GM19372 (cell line): ENCODE measurements around the gene KRT26.
"Not testable (repeated sequence)": the region's sequence is repeated elsewhere in the genome, so short reads cannot be mapped to it uniquely, and the experiment has no call there.

Experiments
- ATAC-seq: cut with Tn5 transposase; IDR thresholded peaks from one replicate; pipeline ENCODE4 v1.9.1; 2021; ENCODE audit warnings: mild to moderate bottlenecking, low read depth, moderate library complexity; ENCODE audit not compliant: unreplicated experiment

The KRT26 gene, protein sequence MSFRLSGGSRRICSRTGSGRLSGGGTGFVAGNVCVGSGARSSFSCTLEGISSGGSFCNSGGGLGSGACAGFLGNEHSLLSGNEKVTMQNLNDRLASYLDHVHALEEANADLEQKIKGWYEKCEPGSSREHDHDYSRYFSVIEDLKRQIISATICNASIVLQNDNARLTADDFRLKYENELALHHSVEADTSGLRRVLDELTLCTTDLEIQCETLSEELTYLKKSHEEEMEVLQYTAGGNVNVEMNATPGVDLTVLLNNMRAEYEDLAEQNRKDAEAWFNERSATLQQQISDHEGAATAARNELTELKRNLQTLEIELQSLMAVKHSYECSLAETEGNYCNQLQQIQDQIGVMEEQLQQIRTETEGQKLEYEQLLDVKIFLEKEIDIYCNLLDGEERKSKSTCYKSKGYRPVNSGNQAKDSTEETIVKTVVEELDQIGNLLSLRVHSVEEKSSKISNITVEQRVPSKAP

GRCh38 chr17:40772101-40772500 is at the start of gene KRT26:
TSS of gene KRT26 (minus strand) at chr17:40772201. CDS start at chr17:40772113, 88 bp downstream.
- no peak for ATAC-seq

GRCh38 chr17:40821536-40821935 is 49.5 kb upstream of the KRT26 start:
- ATAC-seq = no peak

DNA sequence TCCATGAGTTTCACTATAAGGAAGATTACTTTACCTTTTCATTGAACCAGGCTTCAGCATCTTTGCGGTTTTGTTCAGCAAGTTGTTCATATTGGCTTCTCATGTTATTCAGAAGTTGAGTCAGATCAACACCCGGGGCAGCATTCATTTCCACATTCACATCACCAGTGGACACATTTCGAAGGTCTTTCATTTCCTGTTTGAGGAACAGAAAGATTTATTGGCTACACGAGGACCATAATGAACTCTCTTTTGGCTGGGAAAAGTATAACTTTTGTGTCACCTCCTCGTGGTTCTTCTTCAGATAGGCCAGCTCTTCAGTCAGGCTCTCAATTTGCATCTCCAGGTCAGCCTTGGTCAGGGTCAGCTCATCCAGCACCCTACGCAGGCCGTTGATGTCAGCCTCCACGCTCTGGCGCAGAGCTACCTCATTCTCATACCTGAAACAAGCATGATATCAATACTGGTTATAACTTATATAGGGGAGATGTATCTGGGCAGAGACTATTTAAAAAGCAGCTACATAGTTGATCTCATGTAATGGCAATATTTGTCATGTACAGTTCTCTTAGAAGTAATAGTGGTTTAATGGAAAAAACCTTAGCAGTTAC is 48.3 kb upstream of the KRT26 start:
- no peak for ATAC-seq

GRCh38 chr17:40819528-40820125 is 47.6 kb upstream of the KRT26 start:
- no peak for ATAC-seq

DNA sequence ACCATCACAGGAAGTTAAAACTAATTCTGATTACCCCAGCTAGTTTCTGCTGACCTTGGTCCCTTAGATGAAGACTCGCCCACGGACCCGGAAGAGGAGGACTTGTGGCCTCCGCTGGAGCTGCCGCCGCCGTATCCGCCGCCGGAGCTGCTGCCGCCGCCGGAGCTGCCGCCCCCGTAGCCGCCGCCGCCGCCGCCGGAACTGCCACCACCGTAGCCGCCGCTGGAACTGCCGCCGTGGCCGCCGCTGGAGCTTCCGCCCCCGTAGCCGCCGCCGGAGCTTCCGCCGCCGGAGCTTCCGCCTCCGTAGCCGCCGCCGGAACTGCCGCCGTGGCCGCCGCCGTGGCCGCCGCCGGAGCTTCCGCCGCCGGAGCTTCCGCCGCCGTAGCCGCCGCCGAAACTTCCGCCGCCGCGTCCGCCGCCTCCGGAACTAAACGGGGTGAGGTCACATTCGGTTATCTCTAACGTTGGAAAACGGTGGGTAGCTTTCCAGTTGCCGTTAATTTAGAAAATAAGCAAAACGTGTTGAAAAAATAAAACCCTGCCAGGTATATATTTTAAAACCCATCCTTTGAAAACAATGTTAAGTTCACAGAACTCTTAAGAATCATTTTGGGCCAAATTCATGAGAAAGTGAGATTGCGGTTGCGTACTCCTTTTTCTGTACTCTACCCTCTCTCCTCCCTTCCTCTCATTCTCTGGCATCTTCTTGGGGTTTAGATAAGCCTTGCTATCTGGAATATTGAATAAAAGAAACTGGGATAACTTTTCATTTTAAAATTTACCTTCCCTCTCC is 46.9 kb upstream of the KRT26 start:
- ATAC-seq = peak; percentile 83

DNA sequence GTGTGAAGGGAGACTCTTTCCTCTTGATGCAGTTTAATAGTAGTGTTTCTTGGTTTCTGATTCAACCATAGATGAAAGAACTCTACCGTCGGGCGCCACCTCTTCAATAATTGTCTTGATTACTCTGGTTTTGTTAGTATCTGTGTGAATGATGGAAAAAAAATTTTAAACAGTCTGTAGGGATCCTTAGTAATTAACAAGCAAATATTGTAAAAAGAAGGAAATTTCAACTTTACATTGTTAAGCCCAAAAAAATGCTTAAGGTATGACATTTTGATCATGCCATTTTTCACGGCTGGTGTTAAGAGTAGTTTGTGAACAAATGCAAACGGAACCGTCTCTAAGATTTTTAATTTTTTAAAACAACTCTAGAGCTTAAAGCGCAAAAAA is 46.3 kb upstream of the KRT26 start:
- ATAC-seq = no peak

DNA sequence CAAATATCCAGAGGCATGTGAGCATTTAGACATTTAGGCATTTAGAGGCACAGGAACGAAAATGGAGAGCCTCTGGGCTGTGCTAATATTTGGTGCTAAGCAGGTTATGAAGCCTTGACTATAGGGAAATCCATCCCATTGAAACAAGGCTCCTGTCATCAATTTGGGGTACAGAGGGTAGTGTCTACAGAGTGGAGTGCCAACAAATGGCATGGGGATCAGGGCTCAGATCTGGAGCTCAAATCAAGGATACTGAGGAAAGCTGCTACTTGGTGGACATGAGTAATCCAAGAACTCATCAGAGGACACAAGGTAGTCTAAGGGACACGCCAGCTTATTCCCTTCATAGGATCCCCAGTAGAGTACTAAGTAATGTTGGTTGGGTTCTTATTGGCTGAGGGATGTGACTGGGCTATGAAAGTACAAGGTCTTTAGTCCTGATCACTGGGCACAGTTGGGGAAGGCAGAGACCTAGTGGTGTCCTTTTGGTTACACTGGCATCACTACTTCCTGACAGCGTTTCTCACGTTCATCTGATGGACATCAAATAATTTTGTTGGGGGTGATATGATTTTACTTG is 45.2 kb upstream of the KRT26 start:
- no peak for ATAC-seq

- no peak for ATAC-seq
These were observed 44.6 kb upstream of the KRT26 start for GRCh38 chr17:40816569-40816968.

DNA sequence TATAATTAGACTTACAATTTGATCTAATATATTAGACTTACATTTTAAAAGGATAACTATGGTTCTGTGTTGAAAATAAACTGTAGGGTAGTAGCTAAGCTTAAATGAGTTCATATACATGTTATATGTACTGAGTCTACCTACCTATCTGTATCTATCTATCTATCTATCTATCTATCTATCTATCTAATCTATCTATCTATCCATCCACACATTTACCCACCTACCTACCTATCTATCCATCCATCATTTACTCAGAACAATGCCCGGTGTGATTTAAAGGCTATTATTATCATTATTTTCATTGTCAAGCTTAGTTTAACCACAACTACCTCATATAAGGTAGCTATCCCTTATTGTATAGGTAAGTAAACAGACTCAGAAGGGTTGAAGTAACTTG is 43.4 kb upstream of the KRT26 start:
- ATAC-seq = no peak

DNA sequence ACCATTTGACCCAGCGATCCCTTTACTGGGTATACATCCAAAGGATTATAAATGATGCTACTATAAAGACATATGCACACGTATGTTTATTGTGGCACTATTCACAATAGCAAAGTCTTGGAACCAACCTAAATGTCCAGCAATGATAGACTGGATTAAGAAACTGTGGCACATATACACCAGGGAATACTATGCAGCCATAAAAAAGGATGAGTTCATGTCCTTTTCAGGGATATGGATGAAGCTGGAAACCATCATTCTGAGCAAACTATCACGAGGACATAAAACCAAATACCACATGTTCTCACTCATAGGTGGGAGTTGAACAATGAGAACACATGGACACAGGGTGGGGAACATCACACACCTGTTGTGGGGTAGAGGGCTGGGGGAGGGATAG is 42.7 kb upstream of the KRT26 start:
- not testable (repeated sequence) for ATAC-seq

- no peak for ATAC-seq
These were observed 41.8 kb upstream of the KRT26 start for GRCh38 chr17:40813804-40814203.

DNA sequence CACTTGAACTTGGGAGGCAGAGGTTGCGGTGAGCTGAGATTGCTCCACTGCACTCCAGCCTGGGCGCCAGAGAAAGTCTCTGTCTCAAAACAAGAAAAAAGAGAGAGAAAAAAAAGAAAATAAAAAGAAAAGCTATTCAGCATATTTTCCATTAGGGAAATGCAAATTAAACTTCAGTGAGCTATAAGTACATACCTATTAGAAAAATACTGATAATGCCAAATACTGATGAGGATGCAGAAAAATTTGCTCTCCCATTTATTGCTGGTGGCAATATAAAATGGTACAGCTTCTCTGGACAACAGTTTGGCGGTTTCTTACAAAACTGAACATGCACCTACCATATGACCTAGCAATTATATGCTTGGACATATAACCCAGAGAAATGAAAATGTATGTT is 40.6 kb upstream of the KRT26 start:
- ATAC-seq = no peak

DNA sequence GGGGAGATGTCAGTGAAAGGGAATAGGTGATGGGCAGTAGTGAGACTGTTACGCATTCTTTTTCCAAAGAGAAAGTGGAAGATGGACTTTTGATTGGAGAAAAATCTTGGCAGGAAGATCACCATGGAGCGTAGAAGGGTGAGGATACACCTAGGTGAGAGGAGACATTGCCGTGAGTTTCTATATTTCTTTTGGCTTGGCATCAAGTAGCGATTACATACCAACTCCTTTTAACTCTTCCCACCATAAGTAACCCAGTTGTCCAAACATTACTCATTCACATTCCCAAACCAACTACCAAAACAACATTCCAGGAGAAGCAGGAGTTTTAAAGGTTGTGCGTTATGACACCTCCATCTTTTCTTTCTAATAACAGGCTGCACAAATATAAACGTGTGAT is 38.5 kb upstream of the KRT26 start:
- ATAC-seq = no peak

DNA sequence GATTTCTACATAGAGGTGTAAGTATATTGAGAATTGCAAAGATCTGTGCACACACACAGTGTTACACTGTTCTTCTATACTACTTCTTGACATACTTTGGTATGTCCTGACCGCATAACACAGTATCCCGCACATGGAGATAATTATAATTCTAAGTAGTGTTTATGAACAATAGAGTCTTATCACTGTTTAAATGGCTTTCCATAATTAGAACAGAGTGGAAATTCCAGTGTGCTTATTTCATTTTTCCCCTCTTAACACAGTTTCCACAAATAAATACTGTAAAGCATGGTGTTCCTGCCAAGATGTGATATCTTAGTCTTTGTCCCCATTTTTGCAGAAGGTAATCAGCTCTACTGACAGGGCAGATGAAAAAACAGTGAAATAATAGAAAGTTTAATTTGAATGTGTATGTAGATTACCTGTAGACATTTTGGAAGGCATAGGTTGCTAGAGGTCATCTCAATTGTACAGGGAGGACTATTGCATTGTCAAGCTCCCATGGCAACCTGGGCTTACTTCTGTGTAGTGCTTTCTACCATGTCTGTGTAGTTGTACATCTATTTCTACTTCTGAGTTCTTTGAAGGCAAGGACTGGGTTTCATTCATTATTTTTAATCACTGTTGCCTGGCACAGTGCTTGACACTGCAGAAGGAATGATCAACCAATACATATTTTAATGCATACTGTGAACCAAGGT is 37.9 kb upstream of the KRT26 start:
- ATAC-seq = no peak

DNA sequence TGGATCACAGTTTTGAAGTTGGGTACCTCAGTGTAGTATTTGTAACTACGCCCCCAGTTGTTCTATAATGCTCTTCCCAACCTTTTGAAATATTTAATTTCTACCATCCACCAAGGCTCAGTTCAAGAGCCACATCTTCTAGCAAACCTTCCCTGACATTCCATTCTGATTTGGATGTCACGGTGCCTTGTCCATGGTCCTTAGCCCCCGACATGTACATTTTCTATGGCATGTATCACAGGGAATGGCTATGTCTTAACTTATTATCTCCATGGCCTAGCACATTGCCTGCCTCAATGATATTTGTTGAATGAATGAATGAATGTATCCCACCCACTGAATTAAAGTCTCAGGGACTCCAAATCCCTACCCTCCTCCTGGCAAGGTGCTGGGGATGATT is 34.1 kb upstream of the KRT26 start:
- no peak for ATAC-seq

GRCh38 chr17:40803617-40804082 is 31.6 kb upstream of the KRT26 start:
- no peak for ATAC-seq

DNA sequence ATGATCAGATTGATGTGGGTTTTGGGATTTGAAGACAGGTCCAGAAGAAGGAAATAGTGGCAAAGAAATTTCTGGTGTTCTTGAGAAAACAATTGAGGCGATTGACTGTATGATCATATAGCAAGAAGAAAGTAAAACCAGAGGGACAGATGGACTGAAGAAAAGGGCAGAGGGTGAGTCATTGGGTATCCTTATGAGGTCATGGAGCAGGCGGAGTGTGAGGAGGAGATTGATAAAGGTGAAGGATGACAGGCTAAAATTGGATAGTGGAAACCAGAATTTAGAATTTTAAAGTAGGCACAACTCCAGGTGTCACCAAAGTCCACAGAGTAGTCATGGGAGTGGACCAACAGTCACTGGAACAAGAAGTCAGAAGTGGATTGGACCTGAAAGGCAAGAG is 29.2 kb upstream of the KRT26 start:
- ATAC-seq = no peak

GRCh38 chr17:40800381-40800780 is 28.4 kb upstream of the KRT26 start:
- no peak for ATAC-seq

DNA sequence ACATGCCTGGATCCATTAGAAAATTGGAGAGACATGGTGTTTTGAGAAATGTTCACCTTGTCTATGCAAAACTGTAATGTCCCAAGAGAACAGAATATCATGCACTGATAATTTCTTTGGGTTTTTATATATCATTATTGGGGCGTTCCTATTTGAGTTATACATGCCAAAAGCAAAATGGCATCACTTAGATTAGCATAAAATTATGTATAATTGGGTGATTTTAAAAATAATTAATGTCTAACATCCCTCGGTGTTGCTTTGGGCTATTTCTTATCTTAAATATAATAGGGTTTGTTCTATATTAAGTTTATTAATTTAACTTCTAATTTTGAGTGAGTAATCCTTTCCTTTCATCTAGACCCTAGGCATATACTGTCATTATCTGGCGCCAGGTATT is 27.9 kb upstream of the KRT26 start, which contains the start of gene KRT28:
TSS of gene KRT28 (minus strand) at position 101 of the 400 bp plus-strand sequence. CDS start at position 35, 66 bp downstream.
- no peak for ATAC-seq

DNA sequence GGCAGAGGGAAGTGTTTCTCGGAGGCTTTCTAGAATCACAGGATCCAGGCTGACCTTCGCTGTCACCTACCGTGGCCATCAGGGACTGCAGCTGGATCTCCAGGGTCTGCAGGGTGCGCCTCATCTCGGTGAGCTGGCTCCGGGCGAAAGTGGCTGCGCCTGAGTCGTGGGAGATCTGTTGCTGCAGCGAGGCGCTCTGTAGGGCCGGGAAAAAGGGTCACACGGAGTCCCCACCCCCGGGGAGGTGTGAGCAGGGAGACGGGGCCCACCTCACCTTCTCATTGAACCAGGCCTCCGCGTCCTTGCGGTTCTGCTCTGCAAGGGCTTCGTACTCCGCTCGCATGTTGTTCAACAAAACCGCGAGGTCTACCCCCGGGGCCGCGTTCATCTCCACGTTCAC is 24.8 kb upstream of the KRT26 start:
- ATAC-seq = no peak
